Bronchus fibroblast of lung (primary cell): ENCODE results near the gene NRDC. TPM values are rescaled to one million over a fixed set of nuclear protein-coding genes. Genes with fewer than 3 reads are reported as not detected.

Experiments
- total RNA-seq: library from RNA; depleted of rRNA; stranded (reverse); fragments of >200 nt; gene quantifications from 2 replicates; pipeline ENCODE4 v1.2.3, GENCODE V29; 2015

The NRDC gene, protein sequence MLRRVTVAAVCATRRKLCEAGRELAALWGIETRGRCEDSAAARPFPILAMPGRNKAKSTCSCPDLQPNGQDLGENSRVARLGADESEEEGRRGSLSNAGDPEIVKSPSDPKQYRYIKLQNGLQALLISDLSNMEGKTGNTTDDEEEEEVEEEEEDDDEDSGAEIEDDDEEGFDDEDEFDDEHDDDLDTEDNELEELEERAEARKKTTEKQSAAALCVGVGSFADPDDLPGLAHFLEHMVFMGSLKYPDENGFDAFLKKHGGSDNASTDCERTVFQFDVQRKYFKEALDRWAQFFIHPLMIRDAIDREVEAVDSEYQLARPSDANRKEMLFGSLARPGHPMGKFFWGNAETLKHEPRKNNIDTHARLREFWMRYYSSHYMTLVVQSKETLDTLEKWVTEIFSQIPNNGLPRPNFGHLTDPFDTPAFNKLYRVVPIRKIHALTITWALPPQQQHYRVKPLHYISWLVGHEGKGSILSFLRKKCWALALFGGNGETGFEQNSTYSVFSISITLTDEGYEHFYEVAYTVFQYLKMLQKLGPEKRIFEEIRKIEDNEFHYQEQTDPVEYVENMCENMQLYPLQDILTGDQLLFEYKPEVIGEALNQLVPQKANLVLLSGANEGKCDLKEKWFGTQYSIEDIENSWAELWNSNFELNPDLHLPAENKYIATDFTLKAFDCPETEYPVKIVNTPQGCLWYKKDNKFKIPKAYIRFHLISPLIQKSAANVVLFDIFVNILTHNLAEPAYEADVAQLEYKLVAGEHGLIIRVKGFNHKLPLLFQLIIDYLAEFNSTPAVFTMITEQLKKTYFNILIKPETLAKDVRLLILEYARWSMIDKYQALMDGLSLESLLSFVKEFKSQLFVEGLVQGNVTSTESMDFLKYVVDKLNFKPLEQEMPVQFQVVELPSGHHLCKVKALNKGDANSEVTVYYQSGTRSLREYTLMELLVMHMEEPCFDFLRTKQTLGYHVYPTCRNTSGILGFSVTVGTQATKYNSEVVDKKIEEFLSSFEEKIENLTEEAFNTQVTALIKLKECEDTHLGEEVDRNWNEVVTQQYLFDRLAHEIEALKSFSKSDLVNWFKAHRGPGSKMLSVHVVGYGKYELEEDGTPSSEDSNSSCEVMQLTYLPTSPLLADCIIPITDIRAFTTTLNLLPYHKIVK
- total RNA-seq = 71.9 and 73.0 TPM in 2 replicates

DNA sequence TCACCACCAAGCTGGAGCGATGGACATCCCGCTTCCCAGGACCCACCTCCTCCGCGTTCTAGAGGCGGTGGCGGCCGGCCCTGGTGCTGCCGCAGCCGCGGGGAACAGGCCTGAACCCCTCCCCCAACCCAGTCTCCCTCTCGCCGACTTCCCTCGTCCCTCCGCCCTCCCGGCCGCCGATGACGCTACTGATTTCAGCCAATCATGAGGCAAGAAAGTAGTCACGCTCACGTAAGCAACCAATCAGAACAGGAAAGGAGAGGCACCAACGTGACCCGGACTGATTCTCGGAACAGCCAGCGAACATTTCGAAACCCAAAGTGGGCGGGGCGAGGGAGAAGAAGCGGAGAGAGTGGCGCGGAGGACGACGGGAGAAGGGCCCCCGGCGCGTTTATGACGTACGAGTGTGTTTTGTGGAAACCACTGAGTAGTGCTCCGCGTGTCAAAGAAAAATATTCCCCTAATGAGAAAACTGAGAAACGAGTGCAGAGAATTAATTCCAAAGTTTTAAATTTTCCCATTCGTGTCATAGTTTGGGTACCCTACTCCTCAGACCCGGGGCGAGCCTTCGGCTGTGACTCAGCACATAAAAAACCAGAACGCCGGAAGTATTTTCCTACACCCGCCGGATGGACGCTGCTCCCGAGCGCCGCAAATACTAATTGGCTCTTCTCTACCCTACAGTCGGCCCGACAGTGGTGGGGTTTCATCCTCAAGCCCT is at the start of gene NRDC:
TSS of gene NRDC (minus strand) at position 112 of the 721 bp plus-strand sequence. CDS start 112 bp downstream, outside the sequence.

Other genes with a start within 250 kb of the NRDC start
- gene RAB3B, start 112.0 kb upstream of the NRDC start, total RNA-seq = 15.2 and 16.8 TPM in 2 replicates
- gene KTI12, start 155.1 kb upstream of the NRDC start, total RNA-seq = 9.8 and 12.6 TPM in 2 replicates
- 47.1 and 50.8 TPM in 2 replicates for gene TXNDC12, start 176.5 kb upstream of the NRDC start, total RNA-seq
- 47.7 and 48.6 TPM in 2 replicates for gene BTF3L4, start 177.6 kb upstream of the NRDC start, total RNA-seq